ENCODE data around the gene ANXA4.

The ANXA4 gene

DNA sequence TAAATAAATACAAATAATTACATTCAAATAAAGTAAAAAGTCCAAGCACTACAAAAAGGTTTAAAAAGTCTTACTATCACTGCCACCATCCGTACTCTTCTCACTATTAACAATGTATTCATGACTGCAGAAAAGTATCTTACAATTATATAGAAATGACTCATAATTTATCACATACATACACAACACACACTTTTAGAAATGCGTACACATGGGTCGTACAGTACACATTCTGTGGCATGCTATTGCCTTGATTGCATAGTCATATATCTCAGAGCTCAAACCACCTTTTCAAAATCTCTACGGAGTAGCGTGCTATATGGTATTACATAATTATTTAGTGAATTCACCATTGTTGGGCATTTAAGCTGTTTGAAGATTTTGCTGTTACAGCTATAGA, 41.6 kb upstream of the ANXA4 start:
- TF ChIP-seq, protein P1, sequence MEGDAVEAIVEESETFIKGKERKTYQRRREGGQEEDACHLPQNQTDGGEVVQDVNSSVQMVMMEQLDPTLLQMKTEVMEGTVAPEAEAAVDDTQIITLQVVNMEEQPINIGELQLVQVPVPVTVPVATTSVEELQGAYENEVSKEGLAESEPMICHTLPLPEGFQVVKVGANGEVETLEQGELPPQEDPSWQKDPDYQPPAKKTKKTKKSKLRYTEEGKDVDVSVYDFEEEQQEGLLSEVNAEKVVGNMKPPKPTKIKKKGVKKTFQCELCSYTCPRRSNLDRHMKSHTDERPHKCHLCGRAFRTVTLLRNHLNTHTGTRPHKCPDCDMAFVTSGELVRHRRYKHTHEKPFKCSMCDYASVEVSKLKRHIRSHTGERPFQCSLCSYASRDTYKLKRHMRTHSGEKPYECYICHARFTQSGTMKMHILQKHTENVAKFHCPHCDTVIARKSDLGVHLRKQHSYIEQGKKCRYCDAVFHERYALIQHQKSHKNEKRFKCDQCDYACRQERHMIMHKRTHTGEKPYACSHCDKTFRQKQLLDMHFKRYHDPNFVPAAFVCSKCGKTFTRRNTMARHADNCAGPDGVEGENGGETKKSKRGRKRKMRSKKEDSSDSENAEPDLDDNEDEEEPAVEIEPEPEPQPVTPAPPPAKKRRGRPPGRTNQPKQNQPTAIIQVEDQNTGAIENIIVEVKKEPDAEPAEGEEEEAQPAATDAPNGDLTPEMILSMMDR (IDR thresholded peaks at IDR 0.05; ENCODE audit: extremely low read depth, missing control alignments) = no peak
- no peak for DNase-seq (ENCODE audit: low spot score)

DNA sequence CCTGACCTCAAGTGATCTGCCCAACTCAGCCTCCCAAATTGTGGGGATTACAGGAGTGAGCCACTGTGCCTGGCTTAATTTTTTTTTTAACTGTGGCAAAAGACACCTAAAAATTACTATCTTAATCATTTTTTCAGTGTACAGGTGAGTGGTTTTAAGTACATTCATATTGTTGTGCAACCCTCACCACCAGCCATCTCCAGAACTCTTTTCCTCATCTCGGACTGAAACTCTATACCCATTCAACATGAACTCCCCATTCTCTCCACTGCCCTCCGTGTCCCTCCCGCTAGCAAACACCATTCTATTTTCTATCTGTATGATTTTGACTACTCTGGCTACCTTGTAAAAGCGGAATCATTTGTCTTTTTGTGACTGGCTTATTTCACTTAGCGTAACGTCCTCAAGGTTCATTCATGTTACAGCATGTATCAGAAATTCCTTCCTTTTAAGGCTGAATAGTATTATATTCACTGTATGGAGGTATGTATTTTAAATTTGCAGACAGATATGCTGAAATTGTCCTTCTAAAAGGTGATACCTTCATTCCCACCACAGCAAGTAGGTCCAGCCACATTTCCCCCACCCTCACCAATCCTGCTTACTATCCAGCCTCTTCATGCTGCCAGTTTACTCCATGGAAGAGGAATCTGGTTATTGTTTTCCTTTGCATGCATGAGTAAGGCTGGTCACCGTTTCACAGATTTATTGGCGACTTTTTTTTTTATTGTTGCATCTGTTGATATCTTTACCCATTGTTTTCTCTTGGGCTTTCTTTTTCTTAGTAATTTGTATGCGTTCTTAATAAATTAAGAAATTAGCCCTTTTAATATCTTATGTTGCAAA, 40.6 kb upstream of the ANXA4 start:
- TF ChIP-seq, protein P1 (IDR thresholded peaks at IDR 0.05; ENCODE audit: extremely low read depth, missing control alignments) = no peak
- DNase-seq (ENCODE audit: low spot score) = no peak

DNA sequence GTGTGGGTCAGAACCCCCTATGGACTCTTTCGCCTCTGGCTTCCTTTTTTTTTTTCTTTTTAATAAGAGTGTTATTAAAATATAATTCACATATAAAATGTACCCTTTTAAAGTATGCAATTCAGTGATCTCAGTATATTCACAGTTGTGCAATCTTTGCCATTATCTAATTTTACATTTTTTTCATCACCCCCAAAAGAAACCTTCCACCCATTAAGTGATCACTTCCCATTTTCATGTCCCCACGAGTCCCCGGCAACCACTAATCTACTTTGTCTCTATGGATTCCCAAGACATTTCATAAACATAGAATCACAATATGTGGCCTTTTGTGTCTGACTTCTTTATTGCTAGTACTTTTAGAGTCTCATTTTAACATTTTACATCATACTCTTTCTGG, 38.7 kb upstream of the ANXA4 start:
- TF ChIP-seq, protein P1 (IDR thresholded peaks at IDR 0.05; ENCODE audit: extremely low read depth, missing control alignments) = no peak
- DNase-seq (ENCODE audit: low spot score) = no peak

DNA sequence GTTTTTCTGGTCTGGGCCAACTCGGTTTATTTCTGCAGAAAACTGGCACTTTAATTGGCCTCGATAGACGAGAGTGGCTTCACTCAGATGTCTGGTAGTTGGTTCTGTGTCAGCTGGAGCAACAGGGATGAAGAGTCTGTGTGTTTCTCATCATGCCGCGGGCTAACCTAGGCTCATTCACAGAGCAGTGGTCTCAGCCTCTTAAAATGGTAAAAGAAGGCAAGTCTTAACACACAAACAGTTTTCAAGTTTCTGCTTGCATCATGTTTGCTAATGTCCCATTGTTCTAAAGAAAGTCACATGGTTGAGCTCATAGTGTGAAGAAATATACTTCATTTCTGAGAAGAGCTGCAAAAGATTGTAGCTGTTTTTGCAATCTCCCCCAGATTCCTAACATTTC, 37.5 kb upstream of the ANXA4 start:
- TF ChIP-seq, protein P1 (IDR thresholded peaks at IDR 0.05; ENCODE audit: extremely low read depth, missing control alignments) = no peak
- no peak for DNase-seq (ENCODE audit: low spot score)

DNA sequence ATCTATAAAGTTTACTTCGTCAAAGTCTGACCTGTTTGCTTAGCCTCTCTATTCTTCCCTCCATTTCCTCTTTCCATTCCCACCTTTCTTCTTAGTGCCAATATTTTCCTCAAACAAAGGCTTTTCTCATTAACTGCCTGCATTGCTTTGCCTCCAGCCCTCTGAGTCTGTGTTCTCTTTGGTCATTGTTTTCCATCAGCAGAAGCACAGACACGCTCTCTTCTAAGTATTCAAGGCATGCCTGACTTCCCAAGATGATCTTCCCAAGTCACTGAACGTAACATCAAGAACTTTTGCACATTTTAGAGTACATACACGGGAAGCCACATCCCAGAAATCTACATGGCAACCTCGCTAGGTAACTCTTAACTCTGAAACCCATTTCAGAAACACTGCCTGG, 32.6 kb upstream of the ANXA4 start:
- TF ChIP-seq, protein P1 (IDR thresholded peaks at IDR 0.05; ENCODE audit: extremely low read depth, missing control alignments) = no peak
- no peak for DNase-seq (ENCODE audit: low spot score)

DNA sequence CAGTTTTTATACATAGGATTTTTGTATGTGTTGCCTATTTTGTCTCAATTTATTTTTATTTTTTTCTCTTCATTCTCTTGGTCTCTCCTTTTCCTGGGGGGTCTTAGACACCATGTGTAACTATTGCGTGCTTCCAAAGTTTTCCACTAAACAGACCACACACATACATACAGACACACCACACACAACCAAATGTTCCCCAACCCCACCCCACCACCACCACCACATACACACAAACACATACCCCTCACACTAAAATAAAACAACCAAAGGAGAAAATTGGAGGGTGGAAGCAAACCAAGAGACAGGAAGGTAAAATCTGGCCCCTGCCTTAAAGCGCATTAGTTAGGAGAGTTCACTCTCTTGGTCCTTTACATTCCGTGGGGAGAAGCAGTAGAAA, 30.0 kb upstream of the ANXA4 start:
- TF ChIP-seq, protein P1 (IDR thresholded peaks at IDR 0.05; ENCODE audit: extremely low read depth, missing control alignments) = no peak
- DNase-seq (ENCODE audit: low spot score) = no peak

DNA sequence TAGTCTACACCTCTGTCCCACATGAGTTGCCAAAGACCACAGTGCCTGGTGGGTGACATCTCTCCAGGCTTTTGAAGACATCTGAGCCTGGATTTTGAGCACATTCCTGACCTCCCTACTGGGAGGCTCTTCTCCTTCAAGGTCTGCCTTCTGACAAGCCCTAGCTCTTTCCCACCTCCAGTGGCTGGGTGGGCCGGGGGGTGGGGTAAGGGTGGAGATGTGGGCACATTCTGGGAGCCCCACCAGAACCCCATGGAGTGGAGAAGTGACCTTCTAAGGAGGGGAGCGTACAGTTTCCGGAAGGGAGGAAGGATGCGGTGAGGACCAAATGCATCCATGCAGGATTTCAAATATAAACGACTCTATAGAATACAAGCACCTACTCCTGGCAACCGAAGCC, 27.9 kb upstream of the ANXA4 start:
- no peak for DNase-seq (ENCODE audit: low spot score)
- TF ChIP-seq, protein P1 (IDR thresholded peaks at IDR 0.05; ENCODE audit: extremely low read depth, missing control alignments) = no peak
